HepG2 (cell line): ENCODE data around the gene TLE1. TPM values are rescaled to one million over a fixed set of nuclear protein-coding genes. Genes with fewer than 3 reads are reported as not detected.

Source experiments
- ARNT2 ChIP-seq: sonication (generic); formaldehyde crosslinking; IDR thresholded peaks from 2 replicates; pipeline ENCODE4 v1.8.0; 2022; ENCODE audit warnings: mild to moderate bottlenecking, low read depth, missing genetic modification reagents, moderate library complexity
- GLMP ChIP-seq: sonication (generic); formaldehyde crosslinking; IDR thresholded peaks from 2 replicates; pipeline ENCODE4 v1.9.0; 2021; ENCODE audit warnings: missing genetic modification reagents, mild to moderate bottlenecking, borderline replicate concordance
- HNF4G ChIP-seq, 2 experiments: sonication (generic) in 1 of 2; formaldehyde crosslinking in 1 of 2; IDR thresholded peaks; 2 replicates each; pipeline versions ENCODE4 v1.4.0 to v1.6.1; 2011 to 2020; ENCODE audit warnings: borderline replicate concordance in 2 of 2, low read depth in 2 of 2, mild to moderate bottlenecking in 2 of 2, low read length in 1 of 2, missing genetic modification reagents in 1 of 2, moderate library complexity in 1 of 2
- IRF1 ChIP-seq: sonication (generic); formaldehyde crosslinking; IDR thresholded peaks from 2 replicates; pipeline ENCODE4 v1.4.0; 2020; ENCODE audit warnings: low read depth, mild to moderate bottlenecking, missing genetic modification reagents
- MXI1 ChIP-seq: IDR thresholded peaks from 3 replicates; pipeline ENCODE4 v1.6.1; 2012; ENCODE audit warnings: low read depth, low read length, inconsistent platforms, borderline replicate concordance
- POGZ ChIP-seq: sonication (generic); formaldehyde crosslinking; IDR thresholded peaks from 2 replicates; pipeline ENCODE4 v1.4.0; 2020; ENCODE audit warnings: mild to moderate bottlenecking, missing genetic modification reagents
- RARA ChIP-seq: IDR thresholded peaks from 2 replicates; pipeline ENCODE4 v1.6.1; 2016; ENCODE audit warnings: missing genetic modification reagents, missing compliant biosample characterization
- SIX4 ChIP-seq: sonication (generic); formaldehyde crosslinking; IDR thresholded peaks from 2 replicates; pipeline ENCODE4 v1.4.0; 2020; ENCODE audit warnings: missing genetic modification reagents
- STAG1 ChIP-seq: sonication (generic); formaldehyde crosslinking; IDR thresholded peaks from 2 replicates; pipeline ENCODE4 v1.4.0; 2020; ENCODE audit warnings: missing genetic modification reagents
- SYNCRIP ChIP-seq: fragments of 200-400 bp; formaldehyde crosslinking; IDR thresholded peaks from 2 replicates; pipeline ENCODE4 v1.6.1; 2018; ENCODE audit warnings: mild to moderate bottlenecking, low read depth, low read length; ENCODE audit not compliant: insufficient read depth
- ZNF616 ChIP-seq: sonication (generic); formaldehyde crosslinking; IDR thresholded peaks from 2 replicates; pipeline ENCODE4 v1.5.0; 2020; ENCODE audit warnings: low read depth, mild to moderate bottlenecking, missing genetic modification reagents
- ZNF800 ChIP-seq: sonication (generic); formaldehyde crosslinking; IDR thresholded peaks from 2 replicates; pipeline ENCODE4 v1.4.0; 2020; ENCODE audit warnings: missing genetic modification reagents
- ZNF883 ChIP-seq: sonication (generic); formaldehyde crosslinking; IDR thresholded peaks from 2 replicates; pipeline ENCODE4 v1.5.1; 2020; ENCODE audit warnings: mild to moderate bottlenecking, missing genetic modification reagents; ENCODE audit errors: not compliant biosample characterization
- polyA plus RNA-seq, 8 experiments: library from polyadenylated mRNA; depleted of rRNA in 3 of 8; stranded (reverse) in 7 of 8; unstranded in 1 of 8; fragments of >200 nt; fragmentation: Illumina TruSeq in 4 of 8; extraction: Trizol in 4 of 8; gene quantifications; 2 replicates each; pipeline versions ENCODE4 v1.2.1 to v1.2.3, GENCODE V29; 2011 to 2016; ENCODE audit warnings: low read depth in 4 of 8, missing spikeins in 1 of 8, mixed read lengths in 1 of 8; ENCODE audit not compliant: insufficient read depth in 1 of 8
- total RNA-seq, 5 experiments: library from RNA; depleted of rRNA; stranded (reverse); fragments of >200 nt; fragmentation: Illumina TruSeq; extraction: Trizol; gene quantifications; 2 replicates each; pipeline ENCODE4 v1.2.3, GENCODE V29; 2016; ENCODE audit warnings: low read depth in 1 of 5
- TF ChIP-seq, protein P1 (sequence below): sonication (generic); formaldehyde crosslinking; IDR thresholded peaks from 2 replicates; pipeline ENCODE4 v1.4.0; 2020; ENCODE audit warnings: missing genetic modification reagents
- TF ChIP-seq, protein P2 (sequence below): sonication (generic); formaldehyde crosslinking; conservative IDR thresholded peaks from 2 replicates; pipeline ENCODE4 v1.8.0; 2022; ENCODE audit warnings: missing genetic modification reagents
- TF ChIP-seq, protein P3 (sequence below): IDR thresholded peaks from 2 replicates; pipeline ENCODE4 v1.6.1; 2016; ENCODE audit warnings: low read depth, control low read depth

TLE1 gene
- total and polyA plus RNA-seq, 2 of the 13 experiments (the other 11 are each of a cell fraction or from before 2014, with no cell fraction given) = 35.9 to 109 TPM

GRCh38 chr9:81689343-81690175 lies at the start of gene TLE1 (continued):
- TF ChIP-seq IRF1 (CRISPR knock-in tag) (no peak), GLMP (no peak), HNF4G (IDR thresholded peaks at IDR 0.05; ENCODE audit: borderline replicate concordance, low read depth, low read length) (no peak), HNF4G (CRISPR knock-in tag; IDR thresholded peaks at IDR 0.05; ENCODE audit: borderline replicate concordance, low read depth) (peak; percentile 10; the same call in 1 of the 2 replicates), SYNCRIP (no peak), POGZ (CRISPR knock-in tag) (peak; percentile 82), SIX4 (CRISPR knock-in tag) (no peak; the same call in 1 of the 2 replicates), ZNF883 (CRISPR knock-in tag) (no peak), ZNF800 (CRISPR knock-in tag) (peak; percentile 84), RARA (CRISPR knock-in tag) (peak; percentile 59), STAG1 (peak; percentile 25), ZNF616 (CRISPR knock-in tag) (peak; percentile 84; the same call in 1 of the 2 replicates), MXI1 (peak; percentile 65; the same call in 2 of the 3 replicates), ARNT2 (CRISPR knock-in tag) (peak; percentile 45; the same call in 1 of the 2 replicates)
- TF ChIP-seq, protein P1, sequence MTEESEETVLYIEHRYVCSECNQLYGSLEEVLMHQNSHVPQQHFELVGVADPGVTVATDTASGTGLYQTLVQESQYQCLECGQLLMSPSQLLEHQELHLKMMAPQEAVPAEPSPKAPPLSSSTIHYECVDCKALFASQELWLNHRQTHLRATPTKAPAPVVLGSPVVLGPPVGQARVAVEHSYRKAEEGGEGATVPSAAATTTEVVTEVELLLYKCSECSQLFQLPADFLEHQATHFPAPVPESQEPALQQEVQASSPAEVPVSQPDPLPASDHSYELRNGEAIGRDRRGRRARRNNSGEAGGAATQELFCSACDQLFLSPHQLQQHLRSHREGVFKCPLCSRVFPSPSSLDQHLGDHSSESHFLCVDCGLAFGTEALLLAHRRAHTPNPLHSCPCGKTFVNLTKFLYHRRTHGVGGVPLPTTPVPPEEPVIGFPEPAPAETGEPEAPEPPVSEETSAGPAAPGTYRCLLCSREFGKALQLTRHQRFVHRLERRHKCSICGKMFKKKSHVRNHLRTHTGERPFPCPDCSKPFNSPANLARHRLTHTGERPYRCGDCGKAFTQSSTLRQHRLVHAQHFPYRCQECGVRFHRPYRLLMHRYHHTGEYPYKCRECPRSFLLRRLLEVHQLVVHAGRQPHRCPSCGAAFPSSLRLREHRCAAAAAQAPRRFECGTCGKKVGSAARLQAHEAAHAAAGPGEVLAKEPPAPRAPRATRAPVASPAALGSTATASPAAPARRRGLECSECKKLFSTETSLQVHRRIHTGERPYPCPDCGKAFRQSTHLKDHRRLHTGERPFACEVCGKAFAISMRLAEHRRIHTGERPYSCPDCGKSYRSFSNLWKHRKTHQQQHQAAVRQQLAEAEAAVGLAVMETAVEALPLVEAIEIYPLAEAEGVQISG (CRISPR knock-in tag) = peak; percentile 61
- TF ChIP-seq, protein P2, sequence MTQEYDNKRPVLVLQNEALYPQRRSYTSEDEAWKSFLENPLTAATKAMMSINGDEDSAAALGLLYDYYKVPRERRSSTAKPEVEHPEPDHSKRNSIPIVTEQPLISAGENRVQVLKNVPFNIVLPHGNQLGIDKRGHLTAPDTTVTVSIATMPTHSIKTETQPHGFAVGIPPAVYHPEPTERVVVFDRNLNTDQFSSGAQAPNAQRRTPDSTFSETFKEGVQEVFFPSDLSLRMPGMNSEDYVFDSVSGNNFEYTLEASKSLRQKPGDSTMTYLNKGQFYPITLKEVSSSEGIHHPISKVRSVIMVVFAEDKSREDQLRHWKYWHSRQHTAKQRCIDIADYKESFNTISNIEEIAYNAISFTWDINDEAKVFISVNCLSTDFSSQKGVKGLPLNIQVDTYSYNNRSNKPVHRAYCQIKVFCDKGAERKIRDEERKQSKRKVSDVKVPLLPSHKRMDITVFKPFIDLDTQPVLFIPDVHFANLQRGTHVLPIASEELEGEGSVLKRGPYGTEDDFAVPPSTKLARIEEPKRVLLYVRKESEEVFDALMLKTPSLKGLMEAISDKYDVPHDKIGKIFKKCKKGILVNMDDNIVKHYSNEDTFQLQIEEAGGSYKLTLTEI (CRISPR knock-in tag) = no peak
- TF ChIP-seq, protein P3, sequence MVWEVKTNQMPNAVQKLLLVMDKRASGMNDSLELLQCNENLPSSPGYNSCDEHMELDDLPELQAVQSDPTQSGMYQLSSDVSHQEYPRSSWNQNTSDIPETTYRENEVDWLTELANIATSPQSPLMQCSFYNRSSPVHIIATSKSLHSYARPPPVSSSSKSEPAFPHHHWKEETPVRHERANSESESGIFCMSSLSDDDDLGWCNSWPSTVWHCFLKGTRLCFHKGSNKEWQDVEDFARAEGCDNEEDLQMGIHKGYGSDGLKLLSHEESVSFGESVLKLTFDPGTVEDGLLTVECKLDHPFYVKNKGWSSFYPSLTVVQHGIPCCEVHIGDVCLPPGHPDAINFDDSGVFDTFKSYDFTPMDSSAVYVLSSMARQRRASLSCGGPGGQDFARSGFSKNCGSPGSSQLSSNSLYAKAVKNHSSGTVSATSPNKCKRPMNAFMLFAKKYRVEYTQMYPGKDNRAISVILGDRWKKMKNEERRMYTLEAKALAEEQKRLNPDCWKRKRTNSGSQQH (CRISPR knock-in tag) = 0 out of 2 replicates have a peak, but pooled peaks have one; percentile 32
